Stimulated activated CD8-positive, alpha-beta memory T cell treated with anti-CD3 and anti-CD28 coated beads, Interleukin-7, amount 100 ng/mL, for 4 hours (primary cell): Measurements from ENCODE around the gene LRRC27.

Experiments used
- DNase-seq, 2 donors: peaks; one replicate each; pipeline ENCODE4 v3.0.0-alpha.2; 2020; ENCODE audit warnings: low read depth in 2 of 2

Gene LRRC27

DNA sequence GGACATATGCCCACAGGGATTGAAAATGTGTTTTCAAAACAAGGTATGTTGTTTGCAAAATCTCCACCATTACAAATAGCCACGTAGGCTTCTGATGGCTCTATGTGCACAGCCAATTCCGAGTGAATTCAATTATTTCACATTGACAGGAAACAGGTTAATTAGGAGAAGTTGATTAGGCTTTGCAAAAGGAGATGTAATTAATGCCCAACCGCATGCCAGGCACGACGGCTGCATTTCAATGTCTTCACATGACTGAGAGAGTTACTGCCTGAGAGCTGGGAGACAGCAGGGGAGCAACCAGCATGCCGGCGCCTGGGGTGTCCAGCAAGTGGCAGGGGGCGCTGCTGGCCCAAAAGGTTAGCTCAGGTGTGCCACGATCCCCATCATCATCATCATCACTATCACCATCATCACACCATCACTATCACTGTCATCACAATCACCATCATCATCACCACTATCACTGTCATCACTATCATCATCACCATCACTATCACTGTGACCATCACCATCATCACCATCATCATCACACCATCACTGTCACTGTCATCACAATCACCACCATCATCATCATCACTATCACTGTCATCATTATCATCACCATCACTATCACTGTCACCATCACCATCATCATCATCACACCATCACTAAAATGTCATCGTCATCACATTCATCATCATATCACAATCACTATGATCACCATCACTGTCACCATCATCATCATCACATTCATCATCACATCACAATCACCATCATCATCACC is 95.2 kb downstream of the LRRC27 start:
- no peak for DNase-seq

DNA sequence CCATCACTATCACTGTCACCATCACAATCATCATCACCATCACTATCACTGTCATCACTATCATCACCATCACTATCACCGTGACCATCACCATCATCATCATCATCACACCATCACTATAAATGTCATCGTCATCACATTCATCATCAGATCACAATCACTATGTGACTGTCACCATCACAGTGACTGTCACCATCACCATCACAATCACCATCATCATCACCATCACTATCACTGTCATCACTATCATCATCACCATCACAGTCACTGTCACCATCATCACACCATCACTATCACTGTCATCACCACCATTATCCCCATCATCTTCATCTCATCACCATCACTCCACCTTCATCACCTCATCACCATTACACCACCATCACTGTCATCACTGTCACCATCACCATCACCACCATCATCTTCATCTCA is 96.0 kb downstream of the LRRC27 start:
- no peak for DNase-seq

DNA sequence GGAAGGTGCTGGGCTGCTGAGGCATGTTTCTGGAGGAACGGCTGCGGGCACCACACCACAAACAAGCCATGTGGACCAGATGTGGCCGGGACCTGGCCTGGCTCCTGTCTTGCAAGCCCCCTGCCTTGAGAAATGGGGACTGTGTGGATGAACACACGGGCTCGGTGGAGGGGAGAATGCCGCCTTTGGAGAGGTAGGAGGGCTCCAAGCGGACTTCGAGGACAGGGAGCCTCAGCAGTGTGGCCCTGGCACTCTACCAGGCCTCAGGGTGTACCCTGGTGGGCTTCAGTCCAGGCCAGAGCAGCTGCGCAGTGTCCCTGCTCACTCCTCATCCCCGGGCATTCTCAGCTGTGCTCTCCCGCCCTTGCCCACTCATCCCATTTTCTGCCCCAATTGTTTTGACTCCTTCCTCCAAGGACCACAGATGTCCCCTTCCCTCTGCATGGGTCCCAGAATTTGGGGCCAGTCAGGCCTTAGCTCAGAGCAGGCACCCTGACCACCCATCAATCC is 96.5 kb downstream of the LRRC27 start:
- DNase-seq: no peak
